ENCODE measurements around the gene GINS3.

- TF ChIP-seq CTCF (IDR thresholded peaks at IDR 0.05; ENCODE audit: low read depth, low read length) (no peak), EZH2phosphoT487 (IDR thresholded peaks at IDR 0.05; ENCODE audit: low read depth) (no peak)
These were observed 25.8 kb downstream of the GINS3 start for GRCh38 chr16:58418026-58418425.

Measured in OCI-LY3 (cell line).